Activated CD4-positive, alpha-beta memory T cell treated with anti-CD3 and anti-CD28 coated beads for 36 hours (primary cell): ENCODE results near the gene SNRNP25. TPM values are rescaled to one million over a fixed set of nuclear protein-coding genes. Genes with fewer than 3 reads are reported as not detected.

ENCODE experiments used
- CTCF ChIA-PET: fragments of 350-600 bp; sonication (Branson Sonifier 250); formaldehyde crosslinking; loops from one replicate; lab custom pipeline; 2021; ENCODE audit warnings: antibody characterized with exemption, inconsistent platforms; lab: Charles Lee
- POLR2A ChIA-PET: fragments of 350-600 bp; sonication (Branson Sonifier 250); formaldehyde crosslinking; loops from one replicate; lab custom pipeline; 2021; ENCODE audit warnings: antibody characterized with exemption; lab: Charles Lee
- DNase-seq: peaks from one replicate; pipeline ENCODE4 v3.0.0-alpha.2; 2020
- H3K27ac Mint-ChIP-seq: one replicate; pipeline ENCODE4 v1.8.0; 2021; ENCODE audit warnings: mixed read lengths
- H3K27me3 Mint-ChIP-seq: one replicate; pipeline ENCODE4 v1.8.0; 2021; ENCODE audit warnings: mixed read lengths
- H3K36me3 Mint-ChIP-seq: one replicate; pipeline ENCODE4 v1.8.0; 2021; ENCODE audit warnings: mixed read lengths
- H3K4me1 Mint-ChIP-seq: one replicate; pipeline ENCODE4 v1.8.0; 2021; ENCODE audit warnings: low read depth, mixed read lengths
- H3K4me3 Mint-ChIP-seq: one replicate; pipeline ENCODE4 v1.8.0; 2021; ENCODE audit warnings: mild to moderate bottlenecking, mixed read lengths
- H3K9me3 Mint-ChIP-seq: one replicate; pipeline ENCODE4 v1.8.0; 2021; ENCODE audit warnings: mixed read lengths
- intact Hi-C: fragments of 100-400 bp; cut with micrococcal nuclease; formaldehyde crosslinking; loops from one replicate; pipeline ENCODE4 v1.15.1; 2023
- total RNA-seq, 2 experiments: library from RNA; stranded (reverse); gene quantifications; one replicate each; pipeline ENCODE4 v1.2.3, GENCODE V29; 2021

Gene SNRNP25
- total RNA-seq, 2 experiments from 2014 or later = 48.5 to 51.1 TPM

GRCh38 chr16:75580-76501 is 22.2 kb downstream of the SNRNP25 start:
- Mint-ChIP-seq H3K4me1 (peaks cover 32% of the 10 kb centered on the region), H3K27ac (no peak overlapping the region), H3K4me3 (no peak overlapping the region), H3K36me3 (peaks cover 6% of the 10 kb centered on the region), H3K9me3 (no peaks in the 10 kb centered on the region), H3K27me3 (peaks cover 22% of the 10 kb centered on the region)
- ChIA-PET POLR2A (no interaction called here), CTCF (interaction anchor here (2.1 to 3.6 kb wide), 4 partner anchors 9 to 31 kb away, joined by 7 to 27 read pairs (median 18); no protein-coding TSS in a partner anchor)
- DNase-seq = peak; percentile 23
- intact Hi-C loops = no loop called here

DNA sequence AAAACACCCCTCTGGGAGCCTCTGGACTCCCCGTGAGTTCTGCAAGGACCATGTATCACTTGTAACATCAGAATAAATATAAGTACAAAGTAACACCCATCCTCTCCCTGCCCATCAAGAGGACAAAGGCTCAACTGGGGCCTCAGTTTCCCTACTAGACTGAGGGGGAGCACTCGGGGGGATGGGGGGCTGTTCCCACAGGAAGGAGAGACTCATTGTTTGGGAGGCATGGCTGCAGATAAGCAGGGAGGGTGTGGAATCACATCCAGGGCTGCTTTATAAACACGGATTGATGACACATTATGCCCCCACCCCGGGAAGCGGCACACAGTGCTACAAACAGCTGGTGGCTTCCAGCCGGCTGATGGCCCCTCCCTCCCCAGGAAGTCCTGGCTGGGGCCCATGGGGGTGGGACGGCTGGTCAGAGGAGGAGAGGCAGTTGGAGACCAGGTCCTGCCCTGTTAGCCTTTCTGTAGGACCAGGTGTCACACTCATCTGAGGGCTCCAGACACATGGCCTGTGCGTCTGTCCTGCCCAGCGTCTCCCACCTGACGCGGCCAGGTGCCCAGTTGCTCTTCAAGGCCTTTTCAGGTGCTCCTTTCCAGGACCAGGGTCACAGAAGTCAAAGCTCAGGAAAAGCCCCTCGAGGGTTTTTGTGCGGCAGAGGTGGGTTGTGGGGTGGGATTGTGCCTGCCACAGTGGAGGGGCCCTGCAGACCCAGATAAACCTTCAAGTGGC is 23.1 kb downstream of the SNRNP25 start:
- ChIA-PET CTCF (interaction anchor here (0.7 to 3.9 kb wide), 5 partner anchors 9 to 30 kb away, joined by 3 to 35 read pairs (median 22); no protein-coding TSS in a partner anchor), POLR2A (interaction anchor here (1.0 to 2.0 kb wide), 4 partner anchors 9 to 23 kb away, joined by 3 to 7 read pairs (median 6); partner anchors contain the start of genes POLR3K and SNRNP25)
- H3K36me3 Mint-ChIP-seq = peaks cover 6% of the 10 kb centered on the region
- H3K9me3 Mint-ChIP-seq = no peaks in the 10 kb centered on the region
- peak overlapping the region; percentile 75 for H3K4me3 Mint-ChIP-seq
- peak; percentile 32 for DNase-seq
- peak overlapping the region; percentile 28 for H3K27ac Mint-ChIP-seq
- peaks cover 32% of the 10 kb centered on the region for H3K4me1 Mint-ChIP-seq
- peaks cover 17% of the 10 kb centered on the region for H3K27me3 Mint-ChIP-seq
- intact Hi-C loops = no loop called here

GRCh38 chr16:77273-77806 is 23.7 kb downstream of the SNRNP25 start:
- Mint-ChIP-seq H3K9me3 (no peaks in the 10 kb centered on the region), H3K27ac (peak overlapping the region; percentile 65), H3K4me1 (peaks cover 32% of the 10 kb centered on the region), H3K4me3 (peak overlapping the region; percentile 75), H3K36me3 (peaks cover 6% of the 10 kb centered on the region), H3K27me3 (peaks cover 16% of the 10 kb centered on the region)
- ChIA-PET POLR2A (interaction anchor here (0.6 to 2.0 kb wide), 5 partner anchors 8 to 24 kb away, joined by 3 to 7 read pairs (median 5); partner anchors contain the start of genes POLR3K and SNRNP25), CTCF (interaction anchor here (0.7 to 3.9 kb wide), 4 partner anchors 10 to 30 kb away, joined by 3 to 35 read pairs (median 17); no protein-coding TSS in a partner anchor)
- intact Hi-C loops = no loop called here
- peak; percentile 53 for DNase-seq

DNA sequence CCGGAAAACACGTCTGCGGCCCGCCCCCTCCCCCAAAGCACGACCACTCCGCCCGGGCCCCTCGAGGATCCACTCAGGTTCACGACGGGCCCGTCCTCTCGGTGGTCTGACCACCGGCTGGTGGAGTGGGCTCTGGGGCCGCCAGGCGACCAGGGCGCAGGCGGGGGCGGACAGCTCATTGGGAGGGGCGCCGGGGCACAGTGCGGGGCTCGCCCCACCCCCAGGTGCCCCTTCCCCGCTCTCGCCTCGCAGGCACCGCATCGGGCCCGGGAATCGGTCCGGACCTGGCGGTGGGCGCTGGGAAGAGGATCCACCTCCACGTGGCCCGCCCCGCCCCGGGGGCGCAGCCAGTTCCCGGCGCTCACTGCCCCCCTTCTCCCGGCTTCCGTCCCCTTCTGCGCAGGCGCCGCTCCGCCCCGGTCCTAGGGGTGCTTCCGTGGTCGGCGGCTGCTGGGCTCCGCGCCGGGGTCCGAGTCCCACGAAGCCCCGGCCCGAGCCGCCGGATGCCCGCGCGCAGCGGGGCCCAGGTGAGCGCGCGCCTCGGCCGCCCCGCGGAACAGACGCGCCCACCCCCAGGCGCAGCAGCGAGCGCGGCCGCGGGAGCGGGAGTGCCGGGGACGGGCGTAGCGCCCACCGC is 24.3 kb downstream of the SNRNP25 start, which contains the start of gene MPG:
MPG (plus strand) TSS at position 419 of the 637 bp plus-strand sequence; CDS start at position 504, 85 bp downstream.
- Mint-ChIP-seq H3K4me1 (peaks cover 33% of the 10 kb centered on the region), H3K4me3 (peak within 1 kb of the TSS; percentile 85), H3K27me3 (peaks cover 14% of the 10 kb centered on the region), H3K36me3 (peaks cover 6% of the 10 kb centered on the region), H3K9me3 (no peaks in the 10 kb centered on the region), H3K27ac (peak within 1 kb of the TSS; percentile 85)
- CTCF ChIA-PET = interaction anchor here (0.7 to 3.9 kb wide), 4 partner anchors 10 to 29 kb away, joined by 3 to 35 read pairs (median 17); no protein-coding TSS in a partner anchor
- intact Hi-C loops = no loop called here
- POLR2A ChIA-PET = interaction anchor here (0.6 to 2.0 kb wide), 5 partner anchors 8 to 24 kb away, joined by 3 to 7 read pairs (median 5); partner anchors contain the start of genes POLR3K and SNRNP25
- DNase-seq = peak; percentile 88

- peaks cover 8% of the 10 kb centered on the region for H3K27me3 Mint-ChIP-seq
- peaks cover 34% of the 10 kb centered on the region for H3K4me1 Mint-ChIP-seq
- peak; percentile 21 for DNase-seq
- peak overlapping the region; percentile 85 for H3K4me3 Mint-ChIP-seq
- CTCF ChIA-PET = interaction anchor here (3.6 to 3.9 kb wide), 2 partner anchors 13 to 18 kb away, joined by 27 to 35 read pairs; no protein-coding TSS in a partner anchor
- intact Hi-C loops = no loop called here
- peaks cover 7% of the 10 kb centered on the region for H3K36me3 Mint-ChIP-seq
- POLR2A ChIA-PET = interaction anchor here (1.8 to 2.0 kb wide), 2 partner anchors 12 to 25 kb away, joined by 6 to 7 read pairs; partner anchors contain the start of genes POLR3K and SNRNP25
- no peaks in the 10 kb centered on the region for H3K9me3 Mint-ChIP-seq
- H3K27ac Mint-ChIP-seq = peak overlapping the region; percentile 85
These were observed 25.0 kb downstream of the SNRNP25 start for GRCh38 chr16:78444-79150.

DNA sequence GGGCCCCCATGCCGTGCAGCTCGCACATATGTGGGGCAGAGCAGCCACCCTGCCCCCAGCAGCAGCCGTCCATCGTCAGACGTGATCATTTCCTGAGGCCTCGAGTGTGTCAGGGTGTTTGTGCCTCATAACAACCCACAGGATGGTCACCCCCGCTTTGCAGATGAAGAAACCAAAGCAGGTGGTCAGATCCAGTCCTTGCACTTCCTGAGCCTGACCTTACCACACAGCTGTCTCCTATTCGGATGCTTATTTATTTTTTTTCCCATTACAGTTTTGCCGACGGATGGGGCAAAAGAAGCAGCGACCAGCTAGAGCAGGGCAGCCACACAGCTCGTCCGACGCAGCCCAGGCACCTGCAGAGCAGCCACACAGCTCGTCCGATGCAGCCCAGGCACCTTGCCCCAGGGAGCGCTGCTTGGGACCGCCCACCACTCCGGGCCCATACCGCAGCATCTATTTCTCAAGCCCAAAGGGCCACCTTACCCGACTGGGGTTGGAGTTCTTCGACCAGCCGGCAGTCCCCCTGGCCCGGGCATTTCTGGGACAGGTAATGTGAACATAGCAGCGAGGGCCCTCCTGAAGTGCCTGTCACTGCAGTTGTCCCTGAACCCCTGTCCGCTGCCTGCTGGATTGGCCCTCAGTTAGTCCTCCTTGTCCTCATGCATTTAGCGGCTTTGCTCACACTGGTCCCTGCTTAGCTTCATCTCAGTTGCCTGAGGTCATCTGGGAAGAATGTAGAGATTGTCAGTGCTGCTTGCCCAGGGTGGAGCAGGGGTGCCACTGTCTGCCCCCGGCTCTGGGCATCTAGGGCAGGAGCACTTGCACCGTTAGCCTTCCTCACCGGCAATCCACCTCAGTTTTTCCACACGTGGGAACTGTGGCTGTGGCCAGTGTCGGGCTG is 25.8 kb downstream of the SNRNP25 start:
- intact Hi-C loops = no loop called here
- peaks cover 42% of the 10 kb centered on the region for H3K4me1 Mint-ChIP-seq
- peaks cover 1% of the 10 kb centered on the region for H3K27me3 Mint-ChIP-seq
- ChIA-PET CTCF (interaction anchor here (3.6 to 3.9 kb wide), 2 partner anchors 14 to 17 kb away, joined by 27 to 35 read pairs; no protein-coding TSS in a partner anchor), POLR2A (no interaction called here)
- H3K27ac Mint-ChIP-seq = peak overlapping the region; percentile 13
- no peaks in the 10 kb centered on the region for H3K9me3 Mint-ChIP-seq
- H3K4me3 Mint-ChIP-seq = peak overlapping the region; percentile 85
- DNase-seq = no peak
- peaks cover 13% of the 10 kb centered on the region for H3K36me3 Mint-ChIP-seq

- no peak for DNase-seq
- ChIA-PET CTCF (interaction anchor here (5.2 to 5.6 kb wide), 2 partner anchors 13 to 17 kb away, joined by 37 to 47 read pairs; no protein-coding TSS in a partner anchor), POLR2A (no interaction called here)
- Mint-ChIP-seq H3K27ac (no peak overlapping the region), H3K4me1 (peaks cover 37% of the 10 kb centered on the region), H3K9me3 (no peaks in the 10 kb centered on the region), H3K4me3 (no peak overlapping the region), H3K27me3 (no peaks in the 10 kb centered on the region), H3K36me3 (peaks cover 29% of the 10 kb centered on the region)
- intact Hi-C loops = no loop called here
These were observed 29.5 kb downstream of the SNRNP25 start for GRCh38 chr16:83060-83603.

DNA sequence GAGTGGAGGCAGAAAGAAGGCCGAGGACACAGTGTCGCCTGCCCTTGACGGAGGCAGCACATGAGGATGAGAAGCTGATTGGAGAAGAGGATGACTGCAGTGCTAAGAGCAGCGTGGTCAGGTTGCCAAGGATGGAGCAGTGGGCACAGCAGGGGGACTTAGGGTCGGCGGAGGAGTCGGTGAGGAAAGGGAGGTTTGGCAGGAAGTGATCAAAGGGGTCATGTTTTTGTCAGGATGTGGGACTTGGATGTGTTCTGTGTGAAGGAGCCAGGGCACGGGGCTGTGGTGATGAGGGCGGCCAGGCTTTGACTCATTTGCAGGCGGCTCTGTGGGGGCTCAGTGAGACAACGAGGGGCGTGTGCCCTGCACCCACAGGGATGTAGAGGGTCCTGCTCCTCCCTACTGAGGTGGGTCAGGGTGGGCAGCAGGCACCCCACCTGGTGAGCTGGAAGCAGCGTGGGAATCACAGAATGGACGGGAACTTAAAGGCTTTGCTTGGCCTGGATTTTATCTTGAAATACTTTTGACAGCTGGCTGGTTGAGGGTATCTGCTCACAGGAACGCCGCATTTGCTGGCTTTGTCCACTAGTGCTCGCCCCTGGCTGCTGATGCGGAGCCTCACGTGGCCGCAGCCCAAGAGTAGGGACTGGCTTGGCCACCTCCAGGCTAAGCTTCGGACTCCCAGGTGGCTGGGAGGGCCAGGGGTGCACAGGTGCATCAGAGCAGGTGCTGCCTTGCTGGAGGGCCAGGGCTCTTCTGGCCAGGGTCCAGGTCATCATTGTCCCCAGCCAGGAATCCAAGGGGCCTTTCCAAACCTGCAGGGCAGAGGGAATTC is 30.4 kb downstream of the SNRNP25 start:
- ChIA-PET POLR2A (interaction anchor here (0.7 to 1.8 kb wide), 2 partner anchors 18 to 21 kb away, joined by 3 to 4 read pairs; no protein-coding TSS in a partner anchor), CTCF (interaction anchor here (0.7 to 5.6 kb wide), 5 partner anchors 12 to 98 kb away, joined by 3 to 47 read pairs (median 5); partner anchors contain the start of gene RHBDF1)
- H3K27ac Mint-ChIP-seq = peak overlapping the region; percentile 88
- DNase-seq = peak; percentile 42
- H3K4me1 Mint-ChIP-seq = peaks cover 32% of the 10 kb centered on the region
- no peaks in the 10 kb centered on the region for H3K27me3 Mint-ChIP-seq
- intact Hi-C loops = loop anchor here (2.0 kb wide), 1 partner anchor 19 kb away; no protein-coding TSS in a partner anchor
- H3K4me3 Mint-ChIP-seq = no peak overlapping the region
- H3K36me3 Mint-ChIP-seq = peaks cover 32% of the 10 kb centered on the region
- no peaks in the 10 kb centered on the region for H3K9me3 Mint-ChIP-seq
